HepG2 (cell line): ENCODE results near the gene PARD3. TPM values are rescaled to one million over a fixed set of nuclear protein-coding genes. Genes with fewer than 3 reads are reported as not detected.

Experiments used
- ATAC-seq: fragments of 200-7000 bp; cut with Tn5 transposase; 3 replicates; pipeline ENCODE4 v1.9.1; 2020; ENCODE audit warnings: mild to moderate bottlenecking, moderate library complexity
- BruUV-seq: library from RNA; stranded (reverse); fragments of 400-500 nt; replicated peaks from 2 replicates; lab custom pipeline; 2021; lab: Mats Ljungman, UMichigan
- CTCF ChIA-PET: fragments of 300-600 bp; formaldehyde crosslinking; extraction: SDS; loops from one replicate; lab custom pipeline; 2021; ENCODE audit warnings: low total read pairs, inconsistent platforms, low intra/inter-chr PET ratio; lab: Yijun Ruan, JAX
- POLR2A ChIA-PET: fragments of 350-600 bp; sonication (Branson Sonifier 250); formaldehyde crosslinking; loops from one replicate; lab custom pipeline; 2020; ENCODE audit warnings: antibody characterized with exemption, inconsistent platforms; lab: Yijun Ruan, JAX
- DNase-seq: peaks from one replicate; pipeline ENCODE4 v3.0.0-alpha.2; 2015; ENCODE audit warnings: low spot score
- FAIRE-seq: peaks from 3 replicates; lab custom pipeline; 2011; peaks lifted over from hg19 to GRCh38; lab: Jason Lieb, UNC
- H2AFZ ChIP-seq: one replicate; pipeline ENCODE4 v1.6.1; 2011; ENCODE audit warnings: low read length, inconsistent platforms
- H3K27ac ChIP-seq: fragments of 300-600 bp; 3 replicates; pipeline ENCODE4 v1.8.0; 2011; ENCODE audit warnings: mixed run types, mild to moderate bottlenecking, mixed read lengths, low read length, inconsistent platforms; ENCODE audit not compliant: insufficient read depth; ENCODE audit errors: extremely low read length
- H3K27me3 ChIP-seq, 2 experiments: fragments of 200-600 bp in 1 of 2; 2 replicates in 1 of 2; 3 replicates in 1 of 2; pipeline versions ENCODE4 v1.6.0 to v1.8.0; 2011; ENCODE audit warnings: low read length in 2 of 2, mild to moderate bottlenecking in 2 of 2, moderate library complexity in 2 of 2, inconsistent platforms in 1 of 2; ENCODE audit not compliant: insufficient read depth in 2 of 2, control insufficient read depth in 1 of 2
- H3K36me3 ChIP-seq, 2 experiments: fragments of 200-600 bp in 1 of 2; replicated peaks in 1 of 2; 2 replicates in 1 of 2; 3 replicates in 1 of 2; pipeline versions ENCODE4 v1.5.1 to v1.8.0; 2011; ENCODE audit warnings: low read length in 2 of 2, inconsistent platforms in 1 of 2; ENCODE audit not compliant: insufficient read depth in 2 of 2, control insufficient read depth in 1 of 2
- H3K4me1 ChIP-seq: 2 replicates; pipeline ENCODE4 v1.5.1; 2012; ENCODE audit warnings: low read length, inconsistent platforms; ENCODE audit not compliant: insufficient read depth
- H3K4me2 ChIP-seq: 2 replicates; pipeline ENCODE4 v1.6.0; 2011; ENCODE audit warnings: low read depth, low read length, inconsistent platforms
- H3K4me3 ChIP-seq, 3 experiments: fragments of 200-600 bp in 1 of 3; sonication (generic), shearing (Covaris generic) in 1 of 3; replicated peaks in 1 of 3; 2 replicates each; pipeline ENCODE4 v1.5.1; 2011 to 2016; ENCODE audit warnings: low read length in 3 of 3, inconsistent platforms in 2 of 3, low read depth in 2 of 3, mild to moderate bottlenecking in 2 of 3, control low read depth in 1 of 3, mixed read lengths in 1 of 3; ENCODE audit not compliant: insufficient read depth in 1 of 3
- H3K79me2 ChIP-seq: one replicate; pipeline ENCODE4 v1.6.1; 2011; ENCODE audit warnings: low read length, inconsistent platforms; ENCODE audit not compliant: insufficient read depth
- H3K9ac ChIP-seq: 2 replicates; pipeline ENCODE4 v1.6.0; 2011; ENCODE audit warnings: mild to moderate bottlenecking, low read depth, low read length, inconsistent platforms; ENCODE audit not compliant: insufficient read depth
- H3K9me3 ChIP-seq: 2 replicates; pipeline ENCODE4 v1.5.1; 2012; ENCODE audit warnings: mild to moderate bottlenecking, low read length
- H4K20me1 ChIP-seq: 2 replicates; pipeline ENCODE4 v1.6.0; 2011; ENCODE audit warnings: inconsistent platforms, mild to moderate bottlenecking, low read length, moderate library complexity; ENCODE audit not compliant: insufficient read depth
- JDP2 ChIP-seq: sonication (generic); formaldehyde crosslinking; IDR thresholded peaks from 2 replicates; pipeline ENCODE4 v1.8.1; 2022; ENCODE audit warnings: missing genetic modification reagents, borderline replicate concordance
- JUN ChIP-seq: sonication (generic); formaldehyde crosslinking; IDR thresholded peaks from 2 replicates; pipeline ENCODE4 v1.4.0; 2020; ENCODE audit warnings: mild to moderate bottlenecking, missing genetic modification reagents
- NFAT5 ChIP-seq: sonication (generic); formaldehyde crosslinking; IDR thresholded peaks from 2 replicates; pipeline ENCODE4 v1.4.0; 2020; ENCODE audit warnings: missing genetic modification reagents
- THAP11 ChIP-seq: IDR thresholded peaks from 2 replicates; pipeline ENCODE4 v1.6.1; 2016; ENCODE audit warnings: missing biosample characterization, missing genetic modification reagents
- ZFP36L2 ChIP-seq: sonication (generic); formaldehyde crosslinking; IDR thresholded peaks from 2 replicates; pipeline ENCODE4 v1.4.0; 2020; ENCODE audit warnings: missing genetic modification reagents
- WGBS: methylation state at CpG from one replicate; pipeline ENCODE4 v1.1.6; 2017; ENCODE audit warnings: low lambda C conversion rate; 5-methylcytosine and 5-hydroxymethylcytosine counted together
- in situ Hi-C: cut with HindIII; loops from 2 replicates; pipeline ENCODE4 v1.10.0; 2017; ENCODE audit warnings: low pct_unique_long_range_greater_than_20kb; ENCODE audit not compliant: extremely low pct_ligation_motif_present
- intact Hi-C: fragments of 100-400 bp; cut with micrococcal nuclease; formaldehyde crosslinking; loops from one replicate; pipeline ENCODE4 v1.10.0; 2022; ENCODE audit not compliant: unreplicated experiment
- polyA plus RNA-seq, 8 experiments: library from polyadenylated mRNA; depleted of rRNA in 3 of 8; stranded (reverse) in 7 of 8; unstranded in 1 of 8; fragments of >200 nt; fragmentation: Illumina TruSeq in 4 of 8; extraction: Trizol in 4 of 8; gene quantifications; 2 replicates each; pipeline versions ENCODE4 v1.2.1 to v1.2.3, GENCODE V29; 2011 to 2016; ENCODE audit warnings: low read depth in 4 of 8, missing spikeins in 1 of 8, mixed read lengths in 1 of 8; ENCODE audit not compliant: insufficient read depth in 1 of 8
- total RNA-seq, 5 experiments: library from RNA; depleted of rRNA; stranded (reverse); fragments of >200 nt; fragmentation: Illumina TruSeq; extraction: Trizol; gene quantifications; 2 replicates each; pipeline ENCODE4 v1.2.3, GENCODE V29; 2016; ENCODE audit warnings: low read depth in 1 of 5

The PARD3 gene
- total and polyA plus RNA-seq, 2 of the 13 experiments (the other 11 are each of a cell fraction or from before 2014, with no cell fraction given): 40.9 to 60.0 TPM

- TF ChIP-seq THAP11 (no peak), JUN (no peak), ZFP36L2 (CRISPR knock-in tag) (no peak), NFAT5 (CRISPR knock-in tag) (no peak), JDP2 (CRISPR knock-in tag) (no peak)
- FAIRE-seq (no peak), DNase-seq (peak; percentile 15), ATAC-seq (no peak)
- no TSS peak for BruUV-seq
- H4K20me1 ChIP-seq: no peaks in the 10 kb centered on the region
- H3K4me2 ChIP-seq: no peak overlapping the region
- intact Hi-C loops (loop anchor here (10.0 kb wide), 1 partner anchor 115 kb away; no protein-coding TSS in a partner anchor), in situ Hi-C loops (no loop called here)
- no peaks in the 10 kb centered on the region for H3K9me3 ChIP-seq
- CTCF ChIA-PET: no interaction called here
- H2AFZ ChIP-seq: no peak overlapping the region
- POLR2A ChIA-PET: no interaction called here
- H3K27me3 ChIP-seq: no peaks in the 10 kb centered on the region
- H3K4me1 ChIP-seq: no peaks in the 10 kb centered on the region
- peaks cover 3% of the 10 kb centered on the region for H3K79me2 ChIP-seq
- H3K27ac ChIP-seq: no peak overlapping the region
- no peak overlapping the region for H3K4me3 ChIP-seq
- no peak overlapping the region for H3K9ac ChIP-seq
- peaks cover 0 to 4% of the 10 kb centered on the region in 2 experiments; a peak in 1 of 5 replicates for H3K36me3 ChIP-seq
- 97% methylated on average over 7 of the region's 7 CpGs for WGBS
These were observed 295.0 kb downstream of the PARD3 start for GRCh38 chr10:34520084-34520483.
